HG02763 (cell line): ENCODE data around the gene PRKG1.
"Not testable (repeated sequence)": the region's sequence is repeated elsewhere in the genome, so short reads cannot be mapped to it uniquely, and the experiment has no call there.

ENCODE experiments used
- ATAC-seq: cut with Tn5 transposase; IDR thresholded peaks from one replicate; pipeline ENCODE4 v1.9.1; 2021; ENCODE audit warnings: mild to moderate bottlenecking, moderate library complexity; ENCODE audit not compliant: unreplicated experiment

The PRKG1 gene

GRCh38 chr10:52212802-52213201 is 1138.5 kb downstream of the PRKG1 start:
- ATAC-seq = no peak

GRCh38 chr10:52213321-52213752 is 1139.0 kb downstream of the PRKG1 start:
- no peak for ATAC-seq

- ATAC-seq = peak; percentile 73
These were observed 1141.6 kb downstream of the PRKG1 start for GRCh38 chr10:52215745-52216361.

- ATAC-seq = peak; percentile 72
These were observed 1142.6 kb downstream of the PRKG1 start for GRCh38 chr10:52216852-52217251.

- ATAC-seq = no peak
These were observed 1143.2 kb downstream of the PRKG1 start for GRCh38 chr10:52217531-52217930.

GRCh38 chr10:52220947-52221346 is 1146.7 kb downstream of the PRKG1 start:
- ATAC-seq = peak; percentile 43

- ATAC-seq = no peak
These were observed 1147.6 kb downstream of the PRKG1 start for GRCh38 chr10:52221923-52222322.

- ATAC-seq = no peak
These were observed 1152.0 kb downstream of the PRKG1 start for GRCh38 chr10:52226197-52226847.

- no peak for ATAC-seq
These were observed 1154.3 kb downstream of the PRKG1 start for GRCh38 chr10:52228556-52228955.

- ATAC-seq = no peak
These were observed 1155.1 kb downstream of the PRKG1 start for GRCh38 chr10:52229291-52229931.

- peak; percentile 96 for ATAC-seq
These were observed 1158.5 kb downstream of the PRKG1 start for GRCh38 chr10:52232561-52233350.

- not testable (repeated sequence) for ATAC-seq
These were observed 1159.2 kb downstream of the PRKG1 start for GRCh38 chr10:52233351-52233991.

GRCh38 chr10:52239771-52240170 is 1165.5 kb downstream of the PRKG1 start:
- ATAC-seq = no peak

GRCh38 chr10:52245547-52245946 is 1171.3 kb downstream of the PRKG1 start:
- ATAC-seq = no peak

GRCh38 chr10:52247929-52248328 is 1173.6 kb downstream of the PRKG1 start:
- not testable (repeated sequence) for ATAC-seq

GRCh38 chr10:52248697-52249306 is 1174.5 kb downstream of the PRKG1 start:
- no peak for ATAC-seq

GRCh38 chr10:52249850-52250395 is 1175.6 kb downstream of the PRKG1 start:
- ATAC-seq = no peak

GRCh38 chr10:52250510-52250909 is 1176.2 kb downstream of the PRKG1 start:
- ATAC-seq = no peak

GRCh38 chr10:52252307-52252706 is 1178.0 kb downstream of the PRKG1 start:
- ATAC-seq = no peak
